HUDEP-2 (cell line): ENCODE results near the gene USP7.

Experiments used
- DNase-seq, 76 experiments: peaks; one replicate each; lab custom pipeline; 2025; ENCODE audit not compliant: unreplicated experiment in 76 of 76; lab: John Stamatoyannopoulos, UW

Gene USP7

DNA sequence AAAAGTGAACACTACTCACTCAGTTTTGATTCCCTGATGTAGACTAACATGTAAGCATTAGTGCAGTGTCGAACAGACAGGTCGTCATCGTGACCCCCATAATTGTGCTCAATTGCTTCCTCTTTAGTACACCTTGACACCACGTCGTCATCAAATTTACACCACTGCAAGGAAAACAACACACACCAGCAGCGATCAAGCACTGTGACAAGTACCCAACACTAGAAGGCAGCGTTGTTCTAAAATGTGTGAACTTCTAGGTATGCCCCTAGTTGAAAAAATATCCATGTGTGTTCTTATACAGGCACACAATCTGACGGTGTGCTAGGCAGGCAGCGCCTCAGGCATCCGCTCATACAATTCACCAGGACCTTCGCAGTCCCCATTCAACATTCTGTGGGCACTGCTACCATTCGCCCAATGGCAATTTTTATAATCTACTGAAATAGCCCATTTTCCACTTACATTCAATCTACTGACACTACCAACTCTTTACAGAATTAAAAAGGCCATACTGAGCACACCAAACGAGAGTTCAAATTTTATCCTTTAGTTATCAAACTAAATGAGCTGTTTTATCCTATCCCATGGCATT is 58.4 kb downstream of the USP7 start:
- DNase-seq, result peak in 15 of 76 experiments; percentile 2 to 32 (median 15)

DNA sequence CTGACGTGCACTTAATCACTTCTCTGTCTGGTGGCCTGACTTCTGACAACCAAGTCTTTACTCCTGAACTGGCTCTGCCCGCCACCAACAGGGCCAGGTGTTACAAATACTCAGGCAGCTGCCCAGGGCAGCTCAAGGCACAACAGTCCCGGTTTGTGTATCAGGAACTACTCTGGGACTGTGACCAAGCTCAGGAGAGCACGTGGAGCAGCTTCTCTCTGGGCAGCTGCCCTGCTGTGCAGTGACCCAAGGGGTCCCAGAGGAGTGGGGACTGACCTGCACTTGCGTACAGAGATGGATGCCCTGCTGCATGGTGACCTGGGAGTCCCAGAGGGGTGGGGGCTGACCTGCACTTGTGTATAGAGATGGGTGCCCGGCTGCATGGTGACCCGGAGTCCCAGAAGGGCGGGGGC is 59.7 kb downstream of the USP7 start:
- no peak for DNase-seq

DNA sequence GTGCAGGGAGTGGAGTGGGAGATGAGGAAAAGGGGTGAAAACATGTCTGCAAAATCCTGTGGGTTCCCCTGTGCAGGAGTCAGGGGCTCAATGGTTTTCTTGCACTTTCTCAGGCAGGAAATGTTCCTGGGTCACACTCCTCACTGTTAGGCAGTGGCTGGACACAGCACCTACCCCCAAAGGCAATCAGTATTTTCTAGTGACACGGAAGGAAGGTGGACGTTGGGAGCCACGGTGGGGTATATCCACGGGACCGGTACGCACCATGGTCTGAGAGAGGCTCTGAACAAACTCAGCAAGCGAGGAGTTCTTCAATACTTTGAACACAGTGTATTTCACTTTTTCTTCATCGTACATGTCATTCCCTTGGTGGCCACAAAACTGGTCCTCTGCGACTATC is 60.7 kb downstream of the USP7 start:
- DNase-seq, result no peak

DNA sequence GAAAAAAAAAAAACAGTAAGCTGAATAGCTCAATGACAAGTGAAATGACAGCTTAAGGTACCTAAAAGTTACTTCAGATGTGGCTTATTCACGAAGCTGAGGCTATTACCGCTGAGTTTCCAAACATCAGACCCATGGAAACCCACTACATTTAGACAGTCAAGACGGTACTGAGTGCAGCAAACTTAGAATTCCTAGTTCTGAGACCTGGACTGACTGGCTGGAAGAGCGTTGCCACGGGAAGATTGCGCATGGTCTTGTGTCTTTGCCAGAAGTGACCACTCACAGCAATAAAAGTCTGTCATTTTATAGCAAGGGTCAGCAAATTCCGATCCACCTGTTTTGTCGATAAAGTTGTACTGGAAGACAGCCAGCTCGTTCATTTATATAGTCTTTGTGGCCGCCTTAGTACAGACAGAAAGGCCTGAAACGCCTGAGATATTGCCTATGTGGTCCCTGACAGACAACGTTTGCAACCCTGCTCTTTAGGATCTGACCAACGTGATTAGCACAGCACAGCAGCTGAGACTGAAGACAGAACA is 62.3 kb downstream of the USP7 start:
- DNase-seq, result no peak

GRCh38 chr16:8900343-8900742 is 63.4 kb downstream of the USP7 start:
- DNase-seq, result no peak

- DNase-seq, result no peak
Observed at GRCh38 chr16:8899709-8900317, 63.9 kb downstream of the USP7 start.

DNA sequence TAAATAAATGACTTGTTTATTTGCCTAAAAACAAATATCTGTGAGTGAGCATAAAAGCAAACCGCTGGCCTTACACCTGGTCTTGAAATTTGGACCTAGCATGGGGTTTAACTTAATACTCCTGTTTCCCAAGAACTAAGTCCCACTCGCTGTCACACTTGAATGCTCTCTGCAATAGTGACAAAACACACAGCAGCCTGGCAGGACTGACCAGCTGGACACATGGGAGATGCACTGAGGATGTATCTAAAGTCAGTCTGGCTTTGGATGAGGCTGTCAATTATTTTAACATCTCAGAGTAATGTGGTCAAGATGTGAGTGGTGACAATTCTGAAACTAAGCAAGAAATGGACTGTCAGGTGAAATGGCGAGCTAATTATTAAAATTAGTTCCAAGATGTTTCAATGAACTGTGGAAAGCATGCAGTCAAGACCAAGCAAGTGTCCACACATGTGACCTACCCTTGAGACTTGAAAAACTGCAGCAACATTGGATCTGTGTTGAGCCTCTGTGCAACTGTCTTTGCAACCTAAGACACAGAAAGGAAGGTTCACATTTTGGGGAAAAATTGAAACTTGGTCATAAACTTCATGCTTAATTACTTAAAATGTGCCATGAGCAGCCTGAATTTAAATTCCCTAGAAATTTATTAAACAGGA is 64.9 kb downstream of the USP7 start:
- DNase-seq, result no peak

GRCh38 chr16:8894736-8895334 is 68.9 kb downstream of the USP7 start:
- no peak for DNase-seq

- no peak for DNase-seq
Observed at GRCh38 chr16:8893976-8894690, 69.6 kb downstream of the USP7 start.

- no peak for DNase-seq
Observed at GRCh38 chr16:8893426-8893825, 70.3 kb downstream of the USP7 start.

DNA sequence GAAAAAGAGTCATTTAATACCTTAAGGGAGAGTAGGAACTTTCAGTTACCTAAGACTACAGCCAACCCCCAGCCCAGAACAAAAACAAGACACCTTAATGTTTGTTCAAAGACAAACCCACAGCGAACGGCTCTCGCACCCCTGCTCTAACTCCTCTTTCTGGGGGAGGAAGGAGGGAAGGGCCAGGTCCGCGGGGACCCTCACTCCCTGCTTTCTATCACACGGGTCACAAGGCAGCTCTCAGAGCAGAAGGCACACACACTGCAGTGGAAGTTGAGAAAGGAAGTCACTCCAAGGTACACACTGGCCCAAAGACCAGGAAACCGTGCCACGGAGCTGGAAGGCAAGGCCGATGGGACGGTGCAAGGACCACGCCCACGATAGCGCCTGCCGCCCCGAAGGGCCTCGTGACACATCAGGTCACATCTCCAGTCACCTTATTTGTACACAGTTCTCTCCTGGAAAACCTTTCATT is 71.6 kb downstream of the USP7 start:
- no peak for DNase-seq

DNA sequence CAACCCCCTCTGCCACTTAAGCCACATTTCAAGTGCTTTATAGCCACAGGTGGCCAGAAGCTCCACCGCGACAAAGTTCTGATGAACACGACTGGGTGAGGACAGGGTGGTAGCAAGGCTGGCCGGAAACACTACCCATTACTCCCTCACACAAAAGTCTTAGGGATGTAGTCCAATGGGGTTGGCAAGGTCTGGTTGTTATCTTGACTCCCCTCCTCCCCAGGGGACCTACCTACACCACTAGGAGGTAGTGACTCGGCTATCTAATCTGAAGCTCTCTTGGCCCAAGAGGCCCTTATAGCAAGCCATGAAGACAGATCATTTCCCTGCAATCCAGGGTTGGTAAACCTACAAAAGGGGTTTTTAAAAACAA is 73.2 kb downstream of the USP7 start:
- no peak for DNase-seq

DNA sequence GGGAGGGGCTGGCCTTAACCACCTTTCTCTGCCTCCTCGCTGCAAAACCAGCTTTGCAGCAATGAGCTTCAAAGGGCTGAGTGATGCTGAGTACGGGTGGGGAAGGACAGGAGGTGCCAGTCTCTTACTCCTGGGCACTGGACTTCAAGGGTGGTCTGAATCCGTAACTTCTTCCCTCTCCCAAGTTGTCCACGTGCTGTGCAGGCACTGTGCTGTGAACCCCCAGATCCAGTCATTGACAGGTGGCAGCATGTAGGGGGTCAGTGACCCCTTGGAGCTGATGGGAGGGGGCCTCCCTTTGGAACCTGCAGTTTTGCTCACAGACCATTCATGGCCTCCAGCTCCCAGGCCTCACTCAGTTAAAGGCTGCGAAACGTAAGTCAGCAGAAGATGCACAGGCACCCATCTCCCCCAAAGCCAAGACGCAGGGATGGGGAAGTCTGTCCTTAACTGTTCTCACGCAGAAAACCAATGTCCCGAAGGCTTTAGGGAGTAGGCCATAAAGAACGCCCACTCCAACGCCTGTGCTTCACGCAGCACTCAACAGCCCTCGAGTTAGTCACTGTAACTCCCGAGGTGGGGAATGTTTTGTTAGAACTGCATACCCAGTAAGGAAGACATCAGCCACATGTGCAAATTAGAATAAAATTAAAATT is 73.7 kb downstream of the USP7 start:
- DNase-seq, result no peak

- no peak for DNase-seq
Observed at GRCh38 chr16:8888951-8889892, 74.5 kb downstream of the USP7 start.

DNA sequence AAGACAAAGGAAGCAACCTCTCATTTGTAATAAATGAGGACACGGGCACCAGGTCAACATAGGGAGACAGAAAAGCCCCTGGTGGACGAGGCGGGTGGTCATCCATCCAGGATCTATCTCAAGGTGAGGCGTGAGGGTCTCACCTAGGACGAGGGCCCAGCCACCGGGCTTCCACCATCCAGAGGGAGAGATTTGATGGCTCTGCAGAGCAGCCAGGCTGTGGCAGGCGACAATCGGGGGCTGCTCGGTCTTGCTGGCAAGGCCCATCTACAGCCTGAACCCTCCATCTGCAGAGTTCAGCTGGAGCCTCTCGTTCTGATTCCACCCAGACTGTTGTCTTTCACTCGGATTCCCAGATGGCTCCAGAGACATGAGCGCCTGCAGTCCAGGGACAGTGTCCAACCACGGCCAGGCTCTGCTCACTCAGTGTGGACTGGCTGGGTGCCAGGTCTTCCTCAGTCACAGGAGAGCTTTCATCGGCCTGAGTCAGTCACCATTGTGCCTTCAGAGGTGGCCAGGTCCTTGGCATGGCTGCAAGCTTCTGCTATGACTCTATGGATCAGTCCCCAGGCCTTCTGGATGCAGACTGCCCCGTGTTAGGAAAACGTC is 75.7 kb downstream of the USP7 start:
- DNase-seq, result peak in 1 of 76 experiments; percentile 26

GRCh38 chr16:8887431-8887765 is 76.3 kb downstream of the USP7 start:
- no peak for DNase-seq

DNA sequence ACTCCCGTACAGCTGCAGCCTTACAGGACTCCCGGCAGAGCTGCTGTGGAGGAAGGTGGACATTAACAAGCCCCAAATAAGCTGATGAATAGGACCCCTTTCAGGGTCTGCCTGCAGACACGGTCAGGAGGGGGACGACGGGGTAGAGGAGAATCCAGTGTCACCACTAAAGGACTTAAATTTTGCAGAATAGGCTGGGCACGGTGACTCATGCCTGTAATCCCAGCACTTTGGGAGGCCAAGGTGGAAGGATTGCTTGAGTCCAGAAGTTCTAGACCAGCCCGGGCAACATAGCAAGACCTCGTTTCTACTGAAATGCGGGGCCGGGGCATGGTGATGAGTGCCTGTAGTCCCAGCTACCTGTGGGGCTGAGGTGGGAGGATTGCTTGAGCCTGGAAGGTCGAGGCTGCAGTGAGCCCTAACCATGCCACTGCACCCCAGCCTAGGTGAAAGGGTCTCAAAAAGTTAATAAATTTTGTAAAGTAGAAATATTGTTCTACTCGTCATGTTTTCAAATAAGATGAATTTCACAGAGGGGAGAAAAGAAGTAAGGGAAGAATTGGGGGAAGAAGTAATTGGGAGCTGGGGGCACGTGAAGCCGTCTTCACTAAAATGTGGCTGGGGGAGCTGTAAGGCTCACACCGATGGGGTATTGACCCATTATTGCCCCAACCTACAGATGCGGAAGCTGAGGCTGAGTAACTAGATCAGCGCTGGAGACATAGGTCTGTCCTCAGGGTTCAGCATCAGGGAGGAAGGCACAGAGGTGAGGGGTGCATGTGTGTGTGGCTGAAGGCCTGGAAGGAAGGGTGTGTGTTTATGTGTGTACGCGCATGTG is 76.9 kb downstream of the USP7 start:
- no peak for DNase-seq
